ENCODE data around the gene HHLA2.

Gene HHLA2

GRCh38 chr3:108292450-108292849, 3.9 kb upstream of the HHLA2 start:
- TF ChIP-seq CTCF (IDR thresholded peaks at IDR 0.05; ENCODE audit: insufficient read depth, low read depth, low read length, missing control alignments), result no peak
- DNase-seq (ENCODE audit: low read depth), result no peak
- no peak overlapping the region for H3K4me3 ChIP-seq (ENCODE audit: low read length)

GRCh38 chr3:108292905-108293328, 3.4 kb upstream of the HHLA2 start:
- no peak overlapping the region for H3K4me3 ChIP-seq (ENCODE audit: low read length)
- TF ChIP-seq CTCF (IDR thresholded peaks at IDR 0.05; ENCODE audit: insufficient read depth, low read depth, low read length, missing control alignments), result no peak
- DNase-seq (ENCODE audit: low read depth), result no peak

GRCh38 chr3:108293858-108294257, 2.5 kb upstream of the HHLA2 start:
- no peak for TF ChIP-seq CTCF (IDR thresholded peaks at IDR 0.05; ENCODE audit: insufficient read depth, low read depth, low read length, missing control alignments)
- DNase-seq (ENCODE audit: low read depth), result no peak
- H3K4me3 ChIP-seq (ENCODE audit: low read length), result no peak overlapping the region

- no peak overlapping the region for H3K4me3 ChIP-seq (ENCODE audit: low read length)
- DNase-seq (ENCODE audit: low read depth), result no peak
- TF ChIP-seq CTCF (IDR thresholded peaks at IDR 0.05; ENCODE audit: insufficient read depth, low read depth, low read length, missing control alignments), result no peak
Measured at GRCh38 chr3:108295421-108296175, 750 bp upstream of the HHLA2 start.

GRCh38 chr3:108297647-108298046, 1.3 kb downstream of the HHLA2 start:
- H3K4me3 ChIP-seq (ENCODE audit: low read length), result no peak overlapping the region
- TF ChIP-seq CTCF (IDR thresholded peaks at IDR 0.05; ENCODE audit: insufficient read depth, low read depth, low read length, missing control alignments), result no peak
- DNase-seq (ENCODE audit: low read depth), result no peak

- DNase-seq (ENCODE audit: low read depth), result no peak
- H3K4me3 ChIP-seq (ENCODE audit: low read length), result no peak overlapping the region
- TF ChIP-seq CTCF (IDR thresholded peaks at IDR 0.05; ENCODE audit: insufficient read depth, low read depth, low read length, missing control alignments), result no peak
Measured at GRCh38 chr3:108298056-108298455, 1.7 kb downstream of the HHLA2 start.

Measured in epithelial cell of esophagus (primary cell).